Measurements from ENCODE around the gene ZC3H7B. TPM values are rescaled to one million over a fixed set of nuclear protein-coding genes. Genes with fewer than 3 reads are reported as not detected.

Gene ZC3H7B
- total and polyA plus RNA-seq, 2 experiments from 2014 or later = 5.7 to 61.5 TPM

DNA sequence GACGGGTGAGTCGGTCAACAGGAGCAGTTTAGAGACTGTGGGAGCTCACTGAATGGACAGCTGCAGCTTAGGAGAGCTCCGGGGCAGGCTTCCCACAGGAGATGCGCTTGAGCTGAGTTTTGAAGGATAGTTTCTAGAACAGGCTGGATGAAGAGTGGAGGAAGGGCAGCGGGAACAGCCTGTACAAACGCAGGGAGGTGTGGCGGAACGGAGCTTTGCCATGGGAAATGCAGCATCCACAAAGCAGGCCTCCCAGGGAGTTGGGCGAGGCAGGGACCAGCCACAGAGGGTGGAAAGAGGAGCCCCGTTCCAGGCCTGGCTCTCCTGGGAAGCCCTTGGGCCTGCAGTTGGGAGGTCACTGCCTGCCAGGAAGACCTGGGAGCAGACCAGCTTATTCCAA lies 53.7 kb downstream of the ZC3H7B start:
- H3K9me3 Mint-ChIP-seq = no peaks in the 10 kb centered on the region
- peaks cover 16% of the 10 kb centered on the region for H3K27me3 Mint-ChIP-seq (ENCODE audit: insufficient read depth, low read depth, poor library complexity)
- H3K4me3 ChIP-seq = no peak overlapping the region
- ATAC-seq (no peak), DNase-seq (ENCODE audit: low spot score) (no peak)
- no peaks in the 10 kb centered on the region for H3K79me2 ChIP-seq (replicated peaks; ENCODE audit: insufficient read depth)
- H3K36me3 Mint-ChIP-seq (ENCODE audit: low read depth) = peaks cover 37% of the 10 kb centered on the region
- H3K36me3 ChIP-seq (ENCODE audit: insufficient read depth) = peaks cover 16% of the 10 kb centered on the region
- H3K4me1 ChIP-seq (ENCODE audit: insufficient read depth) = peaks cover 11% of the 10 kb centered on the region
- H3K4me2 ChIP-seq = no peak overlapping the region
- TF ChIP-seq EZH2 (IDR thresholded peaks at IDR 0.05; ENCODE audit: low read depth, unreplicated experiment) (no peak), ZNF462 (CRISPR knock-in tag; IDR thresholded peaks at IDR 0.05) (no peak), ZNF114 (CRISPR knock-in tag; IDR thresholded peaks at IDR 0.05) (no peak), NANOG (IDR thresholded peaks at IDR 0.05; ENCODE audit: borderline replicate concordance) (no peak), STAT1 (IDR thresholded peaks at IDR 0.05; ENCODE audit: unreplicated experiment) (no peak), EZH2phosphoT487 (IDR thresholded peaks at IDR 0.05; ENCODE audit: unreplicated experiment) (no peak), JUNB (IDR thresholded peaks at IDR 0.05; ENCODE audit: unreplicated experiment) (no peak), POLR2AphosphoS5 (IDR thresholded peaks at IDR 0.05; ENCODE audit: low read depth) (no peak), CREB1 (CRISPR knock-in tag; IDR thresholded peaks at IDR 0.05; ENCODE audit: low read depth) (no peak)
- TF ChIP-seq, protein P1, sequence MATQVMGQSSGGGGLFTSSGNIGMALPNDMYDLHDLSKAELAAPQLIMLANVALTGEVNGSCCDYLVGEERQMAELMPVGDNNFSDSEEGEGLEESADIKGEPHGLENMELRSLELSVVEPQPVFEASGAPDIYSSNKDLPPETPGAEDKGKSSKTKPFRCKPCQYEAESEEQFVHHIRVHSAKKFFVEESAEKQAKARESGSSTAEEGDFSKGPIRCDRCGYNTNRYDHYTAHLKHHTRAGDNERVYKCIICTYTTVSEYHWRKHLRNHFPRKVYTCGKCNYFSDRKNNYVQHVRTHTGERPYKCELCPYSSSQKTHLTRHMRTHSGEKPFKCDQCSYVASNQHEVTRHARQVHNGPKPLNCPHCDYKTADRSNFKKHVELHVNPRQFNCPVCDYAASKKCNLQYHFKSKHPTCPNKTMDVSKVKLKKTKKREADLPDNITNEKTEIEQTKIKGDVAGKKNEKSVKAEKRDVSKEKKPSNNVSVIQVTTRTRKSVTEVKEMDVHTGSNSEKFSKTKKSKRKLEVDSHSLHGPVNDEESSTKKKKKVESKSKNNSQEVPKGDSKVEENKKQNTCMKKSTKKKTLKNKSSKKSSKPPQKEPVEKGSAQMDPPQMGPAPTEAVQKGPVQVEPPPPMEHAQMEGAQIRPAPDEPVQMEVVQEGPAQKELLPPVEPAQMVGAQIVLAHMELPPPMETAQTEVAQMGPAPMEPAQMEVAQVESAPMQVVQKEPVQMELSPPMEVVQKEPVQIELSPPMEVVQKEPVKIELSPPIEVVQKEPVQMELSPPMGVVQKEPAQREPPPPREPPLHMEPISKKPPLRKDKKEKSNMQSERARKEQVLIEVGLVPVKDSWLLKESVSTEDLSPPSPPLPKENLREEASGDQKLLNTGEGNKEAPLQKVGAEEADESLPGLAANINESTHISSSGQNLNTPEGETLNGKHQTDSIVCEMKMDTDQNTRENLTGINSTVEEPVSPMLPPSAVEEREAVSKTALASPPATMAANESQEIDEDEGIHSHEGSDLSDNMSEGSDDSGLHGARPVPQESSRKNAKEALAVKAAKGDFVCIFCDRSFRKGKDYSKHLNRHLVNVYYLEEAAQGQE (IDR thresholded peaks at IDR 0.05; ENCODE audit: unreplicated experiment) = no peak
- TF ChIP-seq, protein P2, sequence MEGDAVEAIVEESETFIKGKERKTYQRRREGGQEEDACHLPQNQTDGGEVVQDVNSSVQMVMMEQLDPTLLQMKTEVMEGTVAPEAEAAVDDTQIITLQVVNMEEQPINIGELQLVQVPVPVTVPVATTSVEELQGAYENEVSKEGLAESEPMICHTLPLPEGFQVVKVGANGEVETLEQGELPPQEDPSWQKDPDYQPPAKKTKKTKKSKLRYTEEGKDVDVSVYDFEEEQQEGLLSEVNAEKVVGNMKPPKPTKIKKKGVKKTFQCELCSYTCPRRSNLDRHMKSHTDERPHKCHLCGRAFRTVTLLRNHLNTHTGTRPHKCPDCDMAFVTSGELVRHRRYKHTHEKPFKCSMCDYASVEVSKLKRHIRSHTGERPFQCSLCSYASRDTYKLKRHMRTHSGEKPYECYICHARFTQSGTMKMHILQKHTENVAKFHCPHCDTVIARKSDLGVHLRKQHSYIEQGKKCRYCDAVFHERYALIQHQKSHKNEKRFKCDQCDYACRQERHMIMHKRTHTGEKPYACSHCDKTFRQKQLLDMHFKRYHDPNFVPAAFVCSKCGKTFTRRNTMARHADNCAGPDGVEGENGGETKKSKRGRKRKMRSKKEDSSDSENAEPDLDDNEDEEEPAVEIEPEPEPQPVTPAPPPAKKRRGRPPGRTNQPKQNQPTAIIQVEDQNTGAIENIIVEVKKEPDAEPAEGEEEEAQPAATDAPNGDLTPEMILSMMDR (conservative IDR thresholded peaks at IDR 0.05; ENCODE audit: low read depth in 2 of 2) = no peak
- no peak overlapping the region for H3K27ac ChIP-seq (ENCODE audit: low read depth)
- no peaks in the 10 kb centered on the region; the same call in 1 of the 2 replicates for H4K20me1 ChIP-seq (replicated peaks; ENCODE audit: insufficient read depth)
- H3F3A ChIP-seq (replicated peaks; ENCODE audit: low read depth) = peaks cover 9% of the 10 kb centered on the region; the same call in 1 of the 2 replicates
- H3K4me1 Mint-ChIP-seq = peaks cover 16% of the 10 kb centered on the region
- H3K4me3 Mint-ChIP-seq = no peak overlapping the region
- no peaks in the 10 kb centered on the region for H3K27me3 ChIP-seq (ENCODE audit: insufficient read depth)
- H3K27ac Mint-ChIP-seq = no peak overlapping the region
- H3K9me2 ChIP-seq (ENCODE audit: insufficient read depth) = no peaks in the 10 kb centered on the region
- no peak overlapping the region for H2AFZ ChIP-seq
